ENCODE measurements around the gene ARHGAP44.

GRCh38 chr17:13030459-13031300 lies 241.4 kb downstream of the ARHGAP44 start:
- peak; percentile 82 for TF ChIP-seq SMC3 (conservative IDR thresholded peaks at IDR 0.05; ENCODE audit: poor library complexity)
- TF ChIP-seq CTCF (IDR thresholded peaks at IDR 0.05; ENCODE audit: poor library complexity, severe bottlenecking), result peak; percentile 86
